GM21723 (cell line): ENCODE measurements around the gene CYB5D1.
"Not testable (repeated sequence)": the region's sequence is repeated elsewhere in the genome, so short reads cannot be mapped to it uniquely, and the experiment has no call there.

Source experiments
- ATAC-seq: cut with Tn5 transposase; IDR thresholded peaks from one replicate; pipeline ENCODE4 v1.9.1; 2021; ENCODE audit warnings: mild to moderate bottlenecking, moderate library complexity; ENCODE audit not compliant: unreplicated experiment

The CYB5D1 gene

GRCh38 chr17:7857713-7858521 lies at the start of gene CYB5D1:
TSS of gene CYB5D1 (plus strand) at chr17:7858003. CDS start at chr17:7858135, 132 bp downstream.
- ATAC-seq = peak; percentile 40

- no peak for ATAC-seq
Observed at GRCh38 chr17:7809086-7809790, 48.6 kb upstream of the CYB5D1 start.

GRCh38 chr17:7809791-7810343 lies 47.9 kb upstream of the CYB5D1 start:
- not testable (repeated sequence) for ATAC-seq

GRCh38 chr17:7811251-7811650 lies 46.6 kb upstream of the CYB5D1 start:
- no peak for ATAC-seq

GRCh38 chr17:7814969-7815368 lies 42.8 kb upstream of the CYB5D1 start:
- no peak for ATAC-seq

GRCh38 chr17:7816926-7817642 lies 40.7 kb upstream of the CYB5D1 start:
- no peak for ATAC-seq

GRCh38 chr17:7817643-7817964 lies 40.2 kb upstream of the CYB5D1 start:
- no peak for ATAC-seq

GRCh38 chr17:7818026-7818425 lies 39.8 kb upstream of the CYB5D1 start:
- ATAC-seq = no peak

- no peak for ATAC-seq
Observed at GRCh38 chr17:7818746-7819645, 38.8 kb upstream of the CYB5D1 start.

- ATAC-seq = no peak
Observed at GRCh38 chr17:7820231-7820630, 37.6 kb upstream of the CYB5D1 start.

- ATAC-seq = no peak
Observed at GRCh38 chr17:7822126-7822525, 35.7 kb upstream of the CYB5D1 start.

- ATAC-seq = no peak
Observed at GRCh38 chr17:7823581-7824001, 34.2 kb upstream of the CYB5D1 start.

GRCh38 chr17:7824021-7824924 lies 33.5 kb upstream of the CYB5D1 start:
- ATAC-seq = no peak

- no peak for ATAC-seq
Observed at GRCh38 chr17:7825206-7825990, 32.4 kb upstream of the CYB5D1 start.

- no peak for ATAC-seq
Observed at GRCh38 chr17:7830616-7831015, 27.2 kb upstream of the CYB5D1 start.

- ATAC-seq = no peak
Observed at GRCh38 chr17:7831233-7831632, 26.6 kb upstream of the CYB5D1 start.

GRCh38 chr17:7832431-7832830 lies 25.4 kb upstream of the CYB5D1 start:
- no peak for ATAC-seq

GRCh38 chr17:7833011-7833794 lies 24.6 kb upstream of the CYB5D1 start:
- ATAC-seq = no peak
